BJ (cell line): ENCODE results near the gene RPP14. TPM values are rescaled to one million over a fixed set of nuclear protein-coding genes. Genes with fewer than 3 reads are reported as not detected.
"Not testable (repeated sequence)": the region's sequence is repeated elsewhere in the genome, so short reads cannot be mapped to it uniquely, and the experiment has no call there.

Source experiments
- CTCF ChIA-PET: fragments of 350-600 bp; formaldehyde crosslinking; extraction: SDS; loops from one replicate; lab custom pipeline; 2021; ENCODE audit warnings: antibody characterized with exemption, inconsistent platforms; lab: Yijun Ruan, JAX
- POLR2A ChIA-PET: fragments of 300-600 bp; sonication (Branson Sonifier 250); formaldehyde crosslinking; extraction: SDS; loops from one replicate; lab custom pipeline; 2021; ENCODE audit warnings: antibody characterized with exemption; lab: Charles Lee
- DNase-seq: peaks from one replicate; pipeline ENCODE4 v3.0.0-alpha.2; 2011; ENCODE audit warnings: low read depth
- H3K27me3 ChIP-seq: 2 replicates; pipeline ENCODE4 v1.6.0; 2011; ENCODE audit warnings: low read length; ENCODE audit not compliant: control insufficient read depth, insufficient read depth
- H3K36me3 ChIP-seq: 2 replicates; pipeline ENCODE4 v1.5.1; 2011; ENCODE audit warnings: low read length; ENCODE audit not compliant: control insufficient read depth, insufficient read depth
- H3K4me3 ChIP-seq: 2 replicates; pipeline ENCODE4 v1.5.1; 2011; ENCODE audit warnings: low read depth, mild to moderate bottlenecking, control low read depth, low read length
- CTCF ChIP-seq: IDR thresholded peaks from 2 replicates; pipeline ENCODE4 v1.5.1; 2011; ENCODE audit warnings: low read depth, mild to moderate bottlenecking, control low read depth, inconsistent platforms, low read length, moderate library complexity; ENCODE audit not compliant: insufficient read depth
- polyA plus RNA-seq: library from polyadenylated mRNA; depleted of rRNA; stranded (reverse); fragments of >200 nt; gene quantifications from 2 replicates; pipeline ENCODE4 v1.2.3, GENCODE V29; 2011

The RPP14 gene
- polyA plus RNA-seq, 1 experiment: 10.9 TPM

GRCh38 chr3:58334013-58334321, 27.9 kb downstream of the RPP14 start:
- Histone ChIP-seq H3K4me3 (peak overlapping the region; percentile 77), H3K36me3 (no peaks in the 10 kb centered on the region), H3K27me3 (no peaks in the 10 kb centered on the region)
- no peak for DNase-seq
- no peak for TF ChIP-seq CTCF
- ChIA-PET CTCF (interaction anchor here (1.5 to 5.5 kb wide), 4 partner anchors 12 to 158 kb away, joined by 3 to 20 read pairs (median 16); partner anchors contain the start of genes HTD2, KCTD6 and RPP14), POLR2A (no interaction called here)

- no peaks in the 10 kb centered on the region for H3K36me3 ChIP-seq
- no peak for TF ChIP-seq CTCF
- H3K27me3 ChIP-seq: no peaks in the 10 kb centered on the region
- peak overlapping the region; percentile 20 for H3K4me3 ChIP-seq
- CTCF ChIA-PET: interaction anchor here (1.0 to 5.5 kb wide), 7 partner anchors 19 to 199 kb away, joined by 3 to 20 read pairs (median 5); partner anchors contain the start of genes HTD2, KCTD6 and RPP14
- POLR2A ChIA-PET: no interaction called here
- DNase-seq: no peak
Measured at GRCh38 chr3:58334506-58334884, 28.4 kb downstream of the RPP14 start.

GRCh38 chr3:58335652-58335947, 29.6 kb downstream of the RPP14 start:
- Histone ChIP-seq H3K36me3 (no peaks in the 10 kb centered on the region), H3K27me3 (no peaks in the 10 kb centered on the region), H3K4me3 (no peak overlapping the region)
- no peak for DNase-seq
- TF ChIP-seq CTCF: no peak
- ChIA-PET CTCF (interaction anchor here (0.8 to 4.6 kb wide), 10 partner anchors 14 to 198 kb away, joined by 3 to 18 read pairs (median 4); partner anchors contain the start of genes HTD2, KCTD6 and RPP14), POLR2A (interaction anchor here (0.6 kb wide), 1 partner anchor 293 kb away, joined by 5 read pairs; no protein-coding TSS in a partner anchor)

GRCh38 chr3:58336135-58336882, 30.3 kb downstream of the RPP14 start:
- ChIA-PET CTCF (interaction anchor here (0.8 to 4.6 kb wide), 7 partner anchors 13 to 127 kb away, joined by 3 to 18 read pairs (median 3); partner anchors contain the start of genes HTD2 and RPP14), POLR2A (no interaction called here)
- TF ChIP-seq CTCF: no peak
- H3K4me3 ChIP-seq: no peak overlapping the region
- DNase-seq: peak; percentile 69
- no peaks in the 10 kb centered on the region for H3K27me3 ChIP-seq
- no peaks in the 10 kb centered on the region for H3K36me3 ChIP-seq

GRCh38 chr3:58337190-58337589, 31.1 kb downstream of the RPP14 start:
- DNase-seq: no peak
- H3K36me3 ChIP-seq: no peaks in the 10 kb centered on the region
- TF ChIP-seq CTCF: no peak
- no peaks in the 10 kb centered on the region for H3K27me3 ChIP-seq
- ChIA-PET POLR2A (no interaction called here), CTCF (interaction anchor here (0.9 to 4.6 kb wide), 5 partner anchors 11 to 126 kb away, joined by 3 to 18 read pairs (median 3); partner anchors contain the start of genes HTD2 and RPP14)
- H3K4me3 ChIP-seq: no peak overlapping the region

GRCh38 chr3:58339146-58339545, 33.1 kb downstream of the RPP14 start:
- not testable (repeated sequence) for H3K36me3 ChIP-seq, H3K27me3 ChIP-seq, H3K4me3 ChIP-seq, DNase-seq
- CTCF ChIA-PET: interaction anchor here (1.1 kb wide), 1 partner anchor 45 kb away, joined by 3 read pairs; no protein-coding TSS in a partner anchor
- POLR2A ChIA-PET: interaction anchor here (0.6 kb wide), 1 partner anchor 87 kb away, joined by 5 read pairs; no protein-coding TSS in a partner anchor
